AG10803 (cell line): ENCODE results near the gene S100P.
"Not testable (repeated sequence)": the region's sequence is repeated elsewhere in the genome, so short reads cannot be mapped to it uniquely, and the experiment has no call there.

ENCODE experiments used
- DNase-seq: peaks from one replicate; pipeline ENCODE4 v3.0.0; 2010; ENCODE audit warnings: low read depth
- H3K4me3 ChIP-seq: 2 replicates; pipeline ENCODE4 v1.5.1; 2011; ENCODE audit warnings: mild to moderate bottlenecking, low read length, control low read depth
- CTCF ChIP-seq: conservative IDR thresholded peaks from 2 replicates; pipeline ENCODE4 v1.5.1; 2011; ENCODE audit warnings: mild to moderate bottlenecking, low read length, control low read depth, inconsistent platforms

The S100P gene

GRCh38 chr4:6719611-6720179 lies 26.0 kb downstream of the S100P start:
- no peak for TF ChIP-seq CTCF
- no peak for DNase-seq
- H3K4me3 ChIP-seq, result no peak overlapping the region

- H3K4me3 ChIP-seq, result no peak overlapping the region
- DNase-seq, result peak; percentile 64
- peak; percentile 94 for TF ChIP-seq CTCF
These were observed 26.6 kb downstream of the S100P start for GRCh38 chr4:6720202-6720699.

GRCh38 chr4:6721121-6721520 lies 27.4 kb downstream of the S100P start:
- H3K4me3 ChIP-seq, result no peak overlapping the region
- no peak for DNase-seq
- TF ChIP-seq CTCF, result no peak

- DNase-seq, result no peak
- no peak overlapping the region for H3K4me3 ChIP-seq
- TF ChIP-seq CTCF, result no peak
These were observed 29.2 kb downstream of the S100P start for GRCh38 chr4:6722891-6723290.

- TF ChIP-seq CTCF, result no peak
- no peak for DNase-seq
- H3K4me3 ChIP-seq, result no peak overlapping the region
These were observed 30.2 kb downstream of the S100P start for GRCh38 chr4:6723851-6724250.

- DNase-seq, result peak; percentile 27
- TF ChIP-seq CTCF, result no peak
- H3K4me3 ChIP-seq, result no peak overlapping the region
These were observed 30.9 kb downstream of the S100P start for GRCh38 chr4:6724421-6725111.

- not testable (repeated sequence) for H3K4me3 ChIP-seq
These were observed 31.8 kb downstream of the S100P start for GRCh38 chr4:6725427-6725961.

More at GRCh38 chr4:6725427-6725961, 31.8 kb downstream of the S100P start:
- DNase-seq, result not testable (repeated sequence)
